Immature natural killer cell (primary cell): ENCODE measurements around the gene EPN1. TPM values are rescaled to one million over a fixed set of nuclear protein-coding genes. Genes with fewer than 3 reads are reported as not detected.

Source experiments
- DNase-seq, 3 donors: peaks; one replicate each; pipeline ENCODE4 v3.0.0; 2022; ENCODE audit warnings: mixed read lengths in 1 of 3
- H3K27ac Mint-ChIP-seq, 6 donors: one replicate each; pipeline ENCODE4 v1.8.0; 2020; ENCODE audit warnings: mixed read lengths in 6 of 6, mild to moderate bottlenecking in 5 of 6, inconsistent platforms in 4 of 6, moderate library complexity in 3 of 6
- H3K27me3 Mint-ChIP-seq, 3 donors: one replicate each; pipeline ENCODE4 v1.8.0; 2020 to 2021; ENCODE audit warnings: low read depth in 3 of 3, mild to moderate bottlenecking in 3 of 3, mixed read lengths in 3 of 3, moderate library complexity in 3 of 3, inconsistent platforms in 1 of 3
- H3K36me3 Mint-ChIP-seq, 3 donors: one replicate each; pipeline ENCODE4 v1.8.0; 2020; ENCODE audit warnings: mixed read lengths in 3 of 3, inconsistent platforms in 2 of 3, mild to moderate bottlenecking in 2 of 3
- H3K4me1 Mint-ChIP-seq, 2 donors: one replicate each; pipeline ENCODE4 v1.8.0; 2020; ENCODE audit warnings: inconsistent platforms in 2 of 2, mild to moderate bottlenecking in 2 of 2, mixed read lengths in 2 of 2, moderate library complexity in 1 of 2
- H3K4me3 Mint-ChIP-seq, 5 donors: one replicate each; pipeline ENCODE4 v1.8.0; 2020; ENCODE audit warnings: mild to moderate bottlenecking in 5 of 5, mixed read lengths in 5 of 5, inconsistent platforms in 3 of 5, moderate library complexity in 3 of 5
- H3K9me3 Mint-ChIP-seq, 6 donors: one replicate each; pipeline ENCODE4 v1.8.0; 2020; ENCODE audit warnings: mild to moderate bottlenecking in 6 of 6, mixed read lengths in 6 of 6, inconsistent platforms in 4 of 6, moderate library complexity in 3 of 6
- polyA plus RNA-seq, 3 donors: library from polyadenylated mRNA; unstranded; fragments of 300-500 nt; fragmentation: Illumina TruSeq; gene quantifications; one replicate each; pipeline ENCODE4 v1.2.3, GENCODE V29; 2021

Gene EPN1
- polyA plus RNA-seq, 3 donors from 2014 or later, result 3.0 to 15.3 (median 3.7) TPM

DNA sequence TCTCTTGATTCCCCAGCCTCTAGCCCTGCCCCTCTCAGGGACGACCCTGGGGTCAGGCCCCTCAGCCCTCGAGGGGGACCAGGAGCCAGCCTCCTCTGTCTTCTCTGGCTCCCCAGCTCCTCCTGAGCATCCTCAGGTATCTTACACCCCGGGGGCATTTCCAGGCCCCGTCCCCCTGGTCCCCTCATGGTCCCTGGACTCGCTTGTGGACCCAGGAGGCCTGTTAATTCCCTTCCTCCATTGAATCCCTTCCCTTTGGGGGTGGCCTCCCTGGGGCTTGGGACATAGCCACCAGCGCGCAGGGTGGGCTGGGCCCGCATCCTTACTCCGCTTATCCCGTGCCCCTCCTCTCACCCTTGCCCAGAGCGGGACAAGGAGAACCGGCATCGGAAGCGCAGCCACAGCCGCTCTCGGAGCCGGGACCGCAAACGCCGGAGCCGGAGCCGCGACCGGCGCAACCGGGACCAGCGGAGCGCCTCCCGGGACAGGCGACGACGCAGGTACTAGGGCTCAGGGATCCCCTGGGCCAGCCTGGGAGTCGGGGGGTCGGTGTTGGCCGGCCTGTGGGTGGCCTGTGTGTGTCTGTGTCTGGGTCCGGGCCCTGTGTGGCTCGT lies 16.1 kb upstream of the EPN1 start:
- Mint-ChIP-seq H3K4me3 (peak overlapping the region in 3 of 5 donors; percentile 18 to 94 (median 65)), H3K36me3 (peaks cover 8 to 22% (median 13%) of the 10 kb centered on the region in 3 donors), H3K9me3 (no peaks in the 10 kb centered on the region), H3K27ac (peak overlapping the region in 1 of 6 donors; percentile 79), H3K4me1 (peaks cover 53 to 62% of the 10 kb centered on the region in 2 donors), H3K27me3 (peaks cover 11 to 23% (median 19%) of the 10 kb centered on the region in 3 donors)
- DNase-seq, result no peak

DNA sequence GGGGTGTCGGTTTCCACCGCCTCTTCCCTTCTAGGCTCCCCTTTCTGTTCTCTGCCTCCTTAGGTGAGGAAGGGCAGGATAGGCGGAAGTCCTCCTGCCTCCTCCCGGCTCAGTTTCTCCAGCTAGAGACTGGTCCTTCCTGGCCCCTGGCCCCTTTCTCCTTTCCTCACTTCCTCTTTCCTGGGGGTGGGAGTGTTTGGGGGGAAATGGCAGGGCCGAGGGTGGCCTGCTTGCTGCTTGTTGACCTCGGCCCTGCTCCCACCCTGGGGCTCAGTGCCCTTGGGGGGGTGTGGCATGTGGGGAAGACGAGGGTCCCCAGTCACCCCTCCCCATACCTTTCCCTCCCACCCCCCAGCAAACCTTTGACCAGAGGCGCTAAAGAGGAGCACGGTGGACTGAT lies 15.2 kb upstream of the EPN1 start:
- Mint-ChIP-seq H3K36me3 (peaks cover 8 to 31% (median 13%) of the 10 kb centered on the region in 3 donors), H3K27ac (peak overlapping the region in 2 of 6 donors; percentile 28 to 55), H3K4me1 (peaks cover 52 to 67% of the 10 kb centered on the region in 2 donors), H3K4me3 (peak overlapping the region in 1 of 5 donors; percentile 65), H3K9me3 (no peaks in the 10 kb centered on the region), H3K27me3 (peaks cover 4 to 16% (median 15%) of the 10 kb centered on the region in 3 donors)
- DNase-seq, result no peak

DNA sequence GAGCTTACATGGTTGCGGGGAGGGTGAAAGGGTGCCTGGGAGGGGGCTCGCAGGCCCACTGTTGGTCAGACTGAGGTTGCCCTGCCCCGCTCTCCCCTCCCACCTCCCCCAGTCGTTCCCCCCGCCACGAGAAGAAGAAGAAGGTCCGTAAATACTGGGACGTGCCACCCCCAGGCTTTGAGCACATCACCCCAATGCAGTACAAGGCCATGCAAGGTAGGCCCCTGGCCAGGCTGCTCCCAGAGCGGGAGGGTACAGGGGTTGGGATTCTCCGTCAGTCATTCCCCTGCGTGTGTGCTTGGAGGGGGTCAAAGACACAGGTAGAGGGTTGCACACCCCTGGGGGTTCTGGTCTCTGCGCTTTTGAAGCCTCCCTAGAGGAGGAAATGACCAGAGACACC lies 14.6 kb upstream of the EPN1 start:
- Mint-ChIP-seq H3K9me3 (no peaks in the 10 kb centered on the region), H3K4me1 (peaks cover 51 to 67% of the 10 kb centered on the region in 2 donors), H3K4me3 (no peak overlapping the region), H3K27ac (no peak overlapping the region), H3K27me3 (peaks cover 5 to 12% (median 11%) of the 10 kb centered on the region in 3 donors), H3K36me3 (peaks cover 8 to 33% (median 13%) of the 10 kb centered on the region in 3 donors)
- no peak for DNase-seq

DNA sequence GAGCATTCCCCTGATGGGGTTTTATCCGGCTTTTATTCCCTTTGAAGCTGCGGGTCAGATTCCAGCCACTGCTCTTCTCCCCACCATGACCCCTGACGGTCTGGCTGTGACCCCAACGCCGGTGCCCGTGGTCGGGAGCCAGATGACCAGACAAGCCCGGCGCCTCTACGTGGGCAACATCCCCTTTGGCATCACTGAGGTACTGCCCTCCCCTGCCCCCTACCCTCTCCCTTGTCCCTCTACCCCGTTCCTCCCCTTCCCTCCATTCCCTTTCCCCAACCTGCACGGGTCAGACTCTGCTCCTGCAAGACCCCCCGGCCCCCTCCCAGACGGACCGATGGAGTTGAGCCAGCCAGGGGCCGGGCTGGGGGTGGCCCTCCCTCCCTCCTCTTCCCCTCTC lies 14.0 kb upstream of the EPN1 start:
- Mint-ChIP-seq H3K27me3 (peaks cover 2 to 8% (median 8%) of the 10 kb centered on the region in 3 donors), H3K4me1 (peaks cover 45 to 61% of the 10 kb centered on the region in 2 donors), H3K36me3 (peaks cover 8 to 33% (median 13%) of the 10 kb centered on the region in 3 donors), H3K4me3 (no peak overlapping the region), H3K27ac (no peak overlapping the region), H3K9me3 (no peaks in the 10 kb centered on the region)
- no peak for DNase-seq

DNA sequence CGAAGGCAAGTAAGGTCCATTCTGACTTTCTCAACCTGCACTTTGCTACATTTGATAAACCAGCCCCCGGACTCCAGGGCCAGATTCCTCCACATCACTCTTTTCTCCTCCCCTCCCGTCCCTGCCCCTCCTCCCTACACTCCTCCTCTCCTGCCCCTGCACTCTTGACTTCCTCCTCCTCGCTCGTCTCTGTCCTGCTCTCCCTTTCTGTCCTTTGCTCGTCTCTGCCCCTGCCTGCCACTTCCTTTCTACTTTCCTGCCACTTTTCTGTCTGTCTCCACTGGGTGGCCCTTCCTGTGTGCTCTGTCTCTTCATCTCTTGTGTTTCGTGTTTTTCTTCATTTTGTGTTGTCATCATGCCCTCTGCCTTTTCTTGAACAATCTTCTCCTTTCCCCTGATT lies 13.2 kb upstream of the EPN1 start:
- Mint-ChIP-seq H3K9me3 (no peaks in the 10 kb centered on the region), H3K36me3 (peaks cover 8 to 33% (median 13%) of the 10 kb centered on the region in 3 donors), H3K4me3 (no peak overlapping the region), H3K4me1 (peaks cover 38 to 53% of the 10 kb centered on the region in 2 donors), H3K27ac (peak overlapping the region in 2 of 6 donors; percentile 41 to 76), H3K27me3 (peaks cover 2 to 8% (median 3%) of the 10 kb centered on the region in 3 donors)
- DNase-seq, result no peak

DNA sequence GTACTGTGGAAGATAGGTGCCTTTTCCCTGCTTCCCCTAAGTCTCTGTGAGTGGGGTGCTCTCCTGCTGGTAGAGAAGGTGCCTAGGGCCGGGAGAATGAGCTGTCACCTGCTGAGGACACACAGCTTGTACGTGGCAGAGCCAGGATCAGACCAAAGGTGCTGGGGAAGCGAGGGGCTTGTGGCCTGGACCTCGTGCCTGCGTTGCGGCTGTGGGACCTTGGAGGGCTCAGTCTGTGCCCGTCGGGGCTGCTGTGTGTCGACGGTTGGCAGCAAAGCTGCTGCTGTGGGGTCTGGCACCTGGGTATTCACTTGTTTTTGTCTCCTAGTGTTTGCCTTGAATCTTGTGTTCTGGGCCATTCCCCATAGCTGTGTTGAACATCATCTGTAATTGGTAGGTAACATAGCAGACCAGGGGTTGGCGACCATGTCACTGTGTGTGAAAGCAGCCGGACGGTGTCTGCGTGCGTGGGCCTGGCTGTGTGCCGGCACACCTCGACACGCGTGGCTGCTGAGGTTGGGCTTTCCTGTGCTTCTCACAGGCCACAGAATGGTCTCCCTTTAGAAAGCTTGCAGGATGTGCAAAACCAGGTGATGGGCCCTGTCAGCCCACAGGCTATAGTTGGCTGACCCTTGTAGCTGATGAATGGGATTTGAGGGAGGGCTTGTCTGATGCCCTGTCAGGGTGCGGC lies 11.0 kb upstream of the EPN1 start:
- Mint-ChIP-seq H3K27me3 (peaks cover 3 to 6% (median 5%) of the 10 kb centered on the region in 3 donors), H3K4me3 (no peak overlapping the region), H3K27ac (peak overlapping the region in 2 of 6 donors; percentile 17 to 55), H3K36me3 (peaks cover 8 to 33% (median 13%) of the 10 kb centered on the region in 3 donors), H3K9me3 (no peaks in the 10 kb centered on the region), H3K4me1 (peaks cover 21 to 35% of the 10 kb centered on the region in 2 donors)
- DNase-seq, result no peak

DNA sequence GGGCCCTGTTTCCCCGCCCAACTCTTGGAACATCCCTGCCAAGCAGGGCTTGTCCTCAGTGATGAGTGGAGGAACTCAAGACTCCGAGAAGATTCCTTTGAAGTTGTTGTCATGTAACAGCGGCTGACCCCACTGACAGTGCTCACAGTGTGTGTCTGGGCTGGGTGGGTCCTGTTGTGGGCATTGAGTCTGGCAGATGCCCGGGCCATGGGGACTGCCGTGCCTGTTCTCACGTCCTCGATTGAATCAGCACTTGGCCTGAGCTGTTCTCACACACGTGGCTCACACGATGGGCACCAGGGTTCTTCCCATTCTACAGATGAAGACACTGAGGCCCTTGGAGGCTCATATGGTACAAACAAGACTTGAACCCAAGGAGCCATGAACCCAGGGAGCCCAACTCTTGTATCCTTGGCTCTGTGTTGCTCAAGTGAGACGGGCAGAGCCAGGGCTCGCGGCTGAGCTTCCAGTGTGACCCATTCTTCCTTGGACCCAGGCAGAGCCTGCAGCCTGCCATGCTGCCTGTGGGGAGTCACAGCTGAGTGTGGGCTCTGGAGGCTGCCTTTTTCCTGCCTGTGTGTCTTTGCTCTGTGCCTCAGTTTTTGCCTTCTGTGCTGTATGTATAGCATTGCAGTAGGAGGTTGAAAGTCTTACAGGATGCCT lies 8.6 kb upstream of the EPN1 start:
- Mint-ChIP-seq H3K27ac (no peak overlapping the region), H3K36me3 (peaks cover 8 to 30% (median 13%) of the 10 kb centered on the region in 3 donors), H3K4me1 (peaks cover 21 to 38% of the 10 kb centered on the region in 2 donors), H3K4me3 (peak overlapping the region in 1 of 5 donors; percentile 8), H3K9me3 (peaks cover 0 to 1% (median 0%) of the 10 kb centered on the region in 6 donors), H3K27me3 (peaks cover 3 to 9% (median 8%) of the 10 kb centered on the region in 3 donors)
- DNase-seq, result no peak

DNA sequence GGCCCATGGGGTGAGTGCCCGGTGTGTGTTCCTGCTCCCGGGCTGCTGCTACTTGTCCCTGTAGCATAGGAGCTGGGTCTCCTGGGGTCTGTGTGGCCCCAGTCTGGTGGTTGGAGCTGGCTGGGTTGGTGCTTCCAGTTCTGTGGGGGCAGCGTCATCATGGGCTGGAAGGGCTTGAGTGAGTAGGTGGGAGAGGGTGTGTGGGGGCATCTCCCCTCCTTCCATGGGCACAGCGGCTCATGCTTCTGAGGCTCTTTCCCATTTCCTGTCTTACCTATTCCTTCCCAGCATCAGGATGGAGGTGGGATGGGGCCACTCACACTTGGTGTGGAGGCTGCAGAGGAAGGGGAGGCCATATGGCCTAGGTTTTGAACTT lies 8.0 kb upstream of the EPN1 start:
- peaks cover 20 to 36% of the 10 kb centered on the region in 2 donors for H3K4me1 Mint-ChIP-seq
- no peak overlapping the region for H3K27ac Mint-ChIP-seq

DNA sequence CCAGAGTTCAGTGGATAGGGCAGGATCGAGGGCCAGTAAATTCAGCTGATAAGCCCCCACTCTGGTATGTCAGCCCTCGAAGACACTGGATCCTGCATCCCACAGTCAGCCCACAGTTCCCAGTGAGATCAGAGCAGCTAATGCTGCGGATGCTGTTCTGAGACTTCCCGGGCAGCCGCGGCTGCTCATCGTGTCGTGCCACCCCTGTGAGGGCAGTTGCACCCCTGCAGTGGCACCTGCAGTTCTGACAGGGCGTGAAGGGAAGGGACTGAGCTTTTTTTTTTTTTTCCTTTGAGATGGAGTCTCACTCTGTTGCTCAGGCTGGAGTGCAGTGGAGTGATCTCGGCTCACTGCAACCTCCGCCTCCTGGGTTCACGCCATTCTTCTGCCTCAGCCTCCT lies 7.5 kb upstream of the EPN1 start:
- Mint-ChIP-seq H3K36me3 (peaks cover 8 to 29% (median 9%) of the 10 kb centered on the region in 3 donors), H3K4me3 (no peak overlapping the region), H3K27ac (no peak overlapping the region), H3K9me3 (peaks cover 0 to 1% (median 0%) of the 10 kb centered on the region in 6 donors), H3K27me3 (peaks cover 0 to 11% (median 10%) of the 10 kb centered on the region in 3 donors), H3K4me1 (peaks cover 19 to 38% of the 10 kb centered on the region in 2 donors)
- DNase-seq, result no peak

More for the DNA sequence above, 8.0 kb upstream of the EPN1 start:
- Mint-ChIP-seq H3K9me3 (peaks cover 0 to 1% (median 0%) of the 10 kb centered on the region in 6 donors), H3K4me3 (no peak overlapping the region), H3K27me3 (peaks cover 0 to 10% (median 8%) of the 10 kb centered on the region in 3 donors), H3K36me3 (peaks cover 8 to 27% (median 11%) of the 10 kb centered on the region in 3 donors)
- DNase-seq, result no peak

DNA sequence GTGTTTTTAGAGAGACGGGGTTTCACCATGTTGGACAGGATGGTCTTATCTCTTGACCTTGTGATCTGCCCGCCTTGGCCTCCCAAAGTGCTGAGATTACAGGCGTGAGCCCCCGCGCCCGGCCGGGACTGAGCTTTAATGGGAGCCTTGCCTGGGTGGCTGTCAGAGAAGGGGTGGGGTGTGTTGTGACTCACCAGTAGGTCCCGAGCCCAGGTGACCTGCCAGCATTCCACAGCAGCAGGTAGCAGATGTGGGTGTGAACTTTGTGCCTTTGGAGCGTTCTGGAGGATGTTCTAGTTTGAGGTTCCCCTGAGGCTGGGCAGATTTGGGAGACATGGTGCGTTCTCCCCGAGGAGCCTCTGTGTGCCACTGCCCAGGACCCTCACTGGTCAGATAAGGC lies 7.1 kb upstream of the EPN1 start:
- DNase-seq, result no peak
- Mint-ChIP-seq H3K27ac (peak overlapping the region in 1 of 6 donors; percentile 34), H3K4me1 (peaks cover 15 to 33% of the 10 kb centered on the region in 2 donors), H3K36me3 (peaks cover 4 to 25% (median 5%) of the 10 kb centered on the region in 3 donors), H3K9me3 (peaks cover 0 to 1% (median 0%) of the 10 kb centered on the region in 6 donors), H3K4me3 (no peak overlapping the region), H3K27me3 (peaks cover 0 to 11% (median 10%) of the 10 kb centered on the region in 3 donors)

DNA sequence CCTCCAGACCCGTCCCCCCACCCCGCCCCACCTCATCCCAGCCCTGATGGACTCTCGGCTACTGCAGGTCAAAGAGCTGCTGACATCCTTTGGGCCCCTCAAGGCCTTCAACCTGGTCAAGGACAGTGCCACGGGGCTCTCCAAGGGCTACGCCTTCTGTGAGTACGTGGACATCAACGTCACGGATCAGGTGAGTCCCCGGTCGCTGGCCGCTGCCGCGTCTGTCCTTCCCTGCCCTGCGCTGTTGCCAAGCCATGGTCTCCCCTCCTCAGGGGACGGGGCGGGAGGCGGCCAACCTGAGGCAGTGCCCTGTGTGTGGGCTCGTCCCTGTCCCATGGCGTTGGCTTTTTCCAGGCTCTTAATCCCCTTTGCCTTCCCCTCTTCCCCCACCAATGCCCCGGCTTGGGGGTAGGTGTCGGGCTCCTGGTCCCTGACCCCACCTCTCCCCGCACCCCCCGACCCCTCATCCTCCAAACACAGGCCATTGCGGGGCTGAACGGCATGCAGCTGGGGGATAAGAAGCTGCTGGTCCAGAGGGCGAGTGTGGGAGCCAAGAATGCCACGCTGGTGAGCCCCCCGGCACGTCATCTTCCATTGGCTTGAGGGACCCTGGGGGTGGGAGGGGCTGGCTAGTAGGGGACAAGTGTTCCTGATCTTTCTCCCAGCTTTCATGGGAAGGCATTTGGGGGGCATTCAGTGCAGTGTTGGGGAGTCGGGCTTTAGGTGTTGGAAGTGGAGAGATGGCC lies 6.2 kb upstream of the EPN1 start:
- Mint-ChIP-seq H3K36me3 (peaks cover 0 to 24% (median 0%) of the 10 kb centered on the region in 3 donors), H3K4me3 (no peak overlapping the region), H3K9me3 (peaks cover 0 to 1% (median 0%) of the 10 kb centered on the region in 6 donors), H3K27ac (no peak overlapping the region), H3K4me1 (peaks cover 15 to 32% of the 10 kb centered on the region in 2 donors), H3K27me3 (peaks cover 1 to 13% (median 9%) of the 10 kb centered on the region in 3 donors)
- no peak for DNase-seq

DNA sequence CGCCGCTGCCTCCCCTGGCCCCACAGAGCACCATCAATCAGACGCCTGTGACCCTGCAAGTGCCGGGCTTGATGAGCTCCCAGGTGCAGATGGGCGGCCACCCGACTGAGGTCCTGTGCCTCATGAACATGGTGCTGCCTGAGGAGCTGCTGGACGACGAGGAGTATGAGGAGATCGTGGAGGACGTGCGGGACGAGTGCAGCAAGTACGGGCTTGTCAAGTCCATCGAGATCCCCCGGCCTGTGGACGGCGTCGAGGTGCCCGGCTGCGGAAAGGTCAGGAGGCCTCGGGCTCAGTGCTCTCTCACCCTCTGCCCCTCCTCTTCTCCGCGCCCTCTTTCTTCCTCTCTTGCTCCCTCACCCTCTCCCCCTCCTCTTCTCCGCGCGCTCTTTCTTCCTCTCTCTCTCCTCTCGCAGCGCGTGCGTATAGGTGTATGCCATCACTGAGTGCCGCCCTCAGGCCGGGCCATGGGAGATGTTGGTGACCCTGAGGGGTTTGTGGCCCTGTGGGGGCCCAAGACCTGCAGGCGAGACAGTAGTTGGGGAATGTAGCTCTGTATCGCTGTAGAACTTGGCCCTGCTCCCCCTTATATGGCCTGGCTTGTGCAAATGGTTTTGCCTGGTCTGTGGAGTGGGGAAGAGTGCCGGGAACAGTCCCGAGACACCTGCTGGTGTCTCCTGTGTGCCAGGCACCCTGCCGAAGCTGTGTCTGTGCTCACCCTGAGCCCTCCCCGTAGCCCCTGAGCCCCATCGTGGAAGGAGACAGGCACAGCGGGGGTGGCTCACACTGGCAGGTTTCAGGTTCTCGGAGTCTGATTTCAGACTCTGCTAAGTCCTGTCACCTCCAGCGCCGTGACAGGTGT lies 5.4 kb upstream of the EPN1 start:
- peaks cover 0 to 1% (median 0%) of the 10 kb centered on the region in 6 donors for H3K9me3 Mint-ChIP-seq
- no peak overlapping the region for H3K4me3 Mint-ChIP-seq
- no peak overlapping the region for H3K27ac Mint-ChIP-seq
- H3K27me3 Mint-ChIP-seq, result peaks cover 2 to 13% (median 5%) of the 10 kb centered on the region in 3 donors
- no peak for DNase-seq
- peaks cover 0 to 15% (median 0%) of the 10 kb centered on the region in 3 donors for H3K36me3 Mint-ChIP-seq
- peaks cover 13 to 30% of the 10 kb centered on the region in 2 donors for H3K4me1 Mint-ChIP-seq
